Measurements from ENCODE around the gene WNT7A.

DNA sequence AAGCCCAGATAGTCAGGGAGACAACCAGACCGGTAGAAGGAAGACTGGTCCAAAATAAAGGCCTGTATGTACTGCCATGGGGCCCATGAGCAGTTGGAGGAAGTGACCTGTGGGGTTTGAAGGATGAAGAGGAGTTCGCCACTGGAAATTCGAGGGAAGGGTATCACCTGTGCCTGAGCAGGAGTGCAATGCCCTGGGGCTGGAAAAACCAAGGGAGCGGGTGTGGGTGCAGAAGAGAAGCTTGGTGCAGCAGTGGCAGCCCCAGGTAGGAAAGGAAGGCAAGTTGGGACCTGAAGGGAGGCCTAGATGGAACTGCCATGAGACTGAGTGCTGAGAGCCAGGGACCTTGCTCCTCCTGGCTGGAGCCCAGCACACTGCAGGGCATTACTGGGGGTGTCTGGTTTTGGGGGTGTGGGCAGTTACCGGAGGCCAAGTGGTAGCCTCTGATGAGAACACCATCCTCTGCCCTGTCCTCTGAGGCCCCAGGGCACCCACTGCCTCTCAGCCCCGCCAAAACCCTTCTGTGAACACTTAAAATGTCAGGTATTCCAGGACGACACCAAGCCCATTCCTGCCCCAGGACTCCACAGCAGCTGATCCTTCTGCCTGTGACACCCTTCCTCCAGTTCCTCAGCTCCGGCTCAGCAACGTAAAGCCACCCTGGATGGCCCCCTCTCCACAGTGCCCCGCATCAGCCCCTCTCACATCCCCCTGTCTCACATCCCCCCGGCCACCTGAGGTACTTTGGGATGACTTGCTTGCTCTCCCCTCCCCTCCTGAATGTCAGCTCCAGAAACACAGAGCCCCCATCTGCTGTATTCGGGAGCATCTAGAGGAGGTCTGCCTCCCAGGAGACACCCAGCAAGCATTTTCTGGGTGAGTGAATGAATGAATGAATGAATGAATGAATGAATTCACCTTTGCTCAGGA, 42.9 kb downstream of the WNT7A start:
- TF ChIP-seq EZH2 (IDR thresholded peaks at IDR 0.05; ENCODE audit: borderline replicate concordance, low read depth, low read length, severe bottlenecking) (no peak), GATA2 (IDR thresholded peaks at IDR 0.05; ENCODE audit: insufficient read depth, insufficient read length, low read depth, low read length) (no peak)
